GM23338 (cell line): ENCODE data around the gene USP50. TPM values are rescaled to one million over a fixed set of nuclear protein-coding genes. Genes with fewer than 3 reads are reported as not detected.

ENCODE experiments used
- ATAC-seq: fragments of 200-7000 bp; cut with Tn5 transposase; 3 replicates; pipeline ENCODE4 v1.9.1; 2020
- DNase-seq: peaks from one replicate; pipeline ENCODE4 v3.0.0-alpha.2; 2015; ENCODE audit warnings: low spot score
- H2AFZ ChIP-seq: fragments of 200-600 bp; sonication (generic); 2 replicates; pipeline ENCODE4 v1.8.0; 2016; ENCODE audit warnings: antibody characterized with exemption, mild to moderate bottlenecking, moderate library complexity
- H3F3A ChIP-seq: fragments of 200-600 bp; sonication (generic); replicated peaks from 2 replicates; pipeline ENCODE4 v1.8.0; 2017; ENCODE audit warnings: antibody characterized with exemption, mixed run types, low read depth
- H3K27ac ChIP-seq: fragments of 200-600 bp; sonication (generic); 2 replicates; pipeline ENCODE4 v1.6.1; 2016; ENCODE audit warnings: low read depth
- H3K27me3 ChIP-seq: fragments of 200-600 bp; sonication (generic); 2 replicates; pipeline ENCODE4 v1.8.0; 2016; ENCODE audit warnings: mild to moderate bottlenecking, mixed run types, moderate library complexity; ENCODE audit not compliant: insufficient read depth
- H3K36me3 ChIP-seq: fragments of 200-600 bp; sonication (generic); 2 replicates; pipeline ENCODE4 v1.8.0; 2016; ENCODE audit warnings: mild to moderate bottlenecking; ENCODE audit not compliant: insufficient read depth
- H3K4me1 ChIP-seq: fragments of 200-600 bp; sonication (generic); 2 replicates; pipeline ENCODE4 v1.8.0; 2016; ENCODE audit warnings: mild to moderate bottlenecking, moderate library complexity; ENCODE audit not compliant: insufficient read depth
- H3K4me2 ChIP-seq: fragments of 200-600 bp; sonication (generic); 2 replicates; pipeline ENCODE4 v1.7.1; 2017; ENCODE audit warnings: mixed run types
- H3K4me3 ChIP-seq: fragments of 200-600 bp; sonication (generic); 2 replicates; pipeline ENCODE4 v1.6.1; 2016; ENCODE audit warnings: mixed run types
- H3K79me2 ChIP-seq: fragments of 200-600 bp; sonication (generic); replicated peaks from 2 replicates; pipeline ENCODE4 v1.8.0; 2017; ENCODE audit warnings: mild to moderate bottlenecking; ENCODE audit not compliant: insufficient read depth
- H3K9me2 ChIP-seq: fragments of 200-600 bp; sonication (generic); 2 replicates; pipeline ENCODE4 v1.8.0; 2017; ENCODE audit not compliant: insufficient read depth
- H4K20me1 ChIP-seq: fragments of 200-600 bp; sonication (generic); replicated peaks from 2 replicates; pipeline ENCODE4 v1.8.0; 2017; ENCODE audit warnings: mild to moderate bottlenecking; ENCODE audit not compliant: insufficient read depth
- H3K27ac Mint-ChIP-seq: 2 replicates; pipeline ENCODE4 v1.8.0; 2020; ENCODE audit warnings: inconsistent platforms, mild to moderate bottlenecking, moderate library complexity, mixed read lengths
- H3K27me3 Mint-ChIP-seq: 3 replicates; pipeline ENCODE4 v1.8.0; 2022; ENCODE audit warnings: low read depth, mild to moderate bottlenecking, moderate library complexity, mixed read lengths, inconsistent platforms; ENCODE audit not compliant: insufficient read depth, poor library complexity
- H3K36me3 Mint-ChIP-seq: 3 replicates; pipeline ENCODE4 v1.8.0; 2021; ENCODE audit warnings: low read depth, mild to moderate bottlenecking, inconsistent platforms, moderate library complexity, mixed read lengths
- H3K4me1 Mint-ChIP-seq: 3 replicates; pipeline ENCODE4 v1.8.0; 2020; ENCODE audit warnings: mild to moderate bottlenecking, inconsistent platforms, mixed read lengths
- H3K4me3 Mint-ChIP-seq: 3 replicates; pipeline ENCODE4 v1.8.0; 2021; ENCODE audit warnings: moderate library complexity, mild to moderate bottlenecking, inconsistent platforms, mixed read lengths
- H3K9me3 Mint-ChIP-seq: 3 replicates; pipeline ENCODE4 v1.8.0; 2020; ENCODE audit warnings: moderate library complexity, mild to moderate bottlenecking, inconsistent platforms, mixed read lengths
- CREB1 ChIP-seq: fragments of 250-450 bp; sonication (Bioruptor Pico); IDR thresholded peaks from 2 replicates; pipeline ENCODE4 v1.5.0; 2020; ENCODE audit warnings: low read depth, mild to moderate bottlenecking, moderate library complexity
- CTCF ChIP-seq, 2 experiments: fragments of 200-600 bp in 1 of 2; sonication (generic) in 1 of 2; conservative IDR thresholded peaks; 2 replicates each; pipeline versions ENCODE4 v1.5.1 to v1.6.1; 2016 to 2017; ENCODE audit warnings: antibody characterized with exemption in 2 of 2, low read depth in 2 of 2, mild to moderate bottlenecking in 2 of 2, moderate library complexity in 1 of 2
- ETS1 ChIP-seq: IDR thresholded peaks from 2 replicates; pipeline ENCODE4 v1.6.1; 2016; ENCODE audit warnings: antibody characterized with exemption
- JUNB ChIP-seq: IDR thresholded peaks from one replicate; pipeline ENCODE4 v1.6.1; 2016; ENCODE audit warnings: antibody characterized with exemption; ENCODE audit not compliant: unreplicated experiment
- NANOG ChIP-seq: IDR thresholded peaks from 2 replicates; pipeline ENCODE4 v1.6.1; 2016; ENCODE audit warnings: antibody characterized with exemption, borderline replicate concordance
- POLR2AphosphoS5 ChIP-seq: IDR thresholded peaks from 2 replicates; pipeline ENCODE4 v1.6.1; 2016; ENCODE audit warnings: antibody characterized with exemption, low read depth
- ZNF331 ChIP-seq: fragments of 250-450 bp; sonication (Bioruptor Pico); IDR thresholded peaks from 2 replicates; pipeline ENCODE4 v1.5.0; 2020; ENCODE audit warnings: low read depth, mild to moderate bottlenecking, moderate library complexity
- ZNF462 ChIP-seq: fragments of 250-450 bp; sonication (Bioruptor Pico); IDR thresholded peaks from 2 replicates; pipeline ENCODE4 v1.5.0; 2020; ENCODE audit warnings: mild to moderate bottlenecking, moderate library complexity
- polyA plus RNA-seq: library from polyadenylated mRNA; unstranded; fragments of >200 nt; fragmentation: Nextera tagmentation; extraction: Ambion mirVana; gene quantifications from 2 replicates; pipeline ENCODE4 v1.2.1, GENCODE V29; 2016
- total RNA-seq: library from RNA; depleted of rRNA; stranded (reverse); fragments of >200 nt; shearing (Covaris generic); gene quantifications from 2 replicates; pipeline ENCODE4 v1.2.3, GENCODE V29; 2014

Gene USP50
- total and polyA plus RNA-seq, 2 experiments from 2014 or later: 6.3 TPM; not detected in 1

- no peak for TF ChIP-seq ZNF462 (CRISPR knock-in tag)
- TF ChIP-seq ETS1: no peak
- TF ChIP-seq JUNB: no peak
Observed at GRCh38 chr15:50563756-50564155, 17.3 kb upstream of the USP50 start (continued).

- no peaks in the 10 kb centered on the region; the same call in 1 of the 2 replicates for H3K79me2 ChIP-seq
- ATAC-seq (no peak), DNase-seq (no peak)
- peaks cover 4% of the 10 kb centered on the region for H4K20me1 ChIP-seq
- Mint-ChIP-seq H3K4me1 (no peaks in the 10 kb centered on the region), H3K27ac (no peak overlapping the region; the same call in 1 of the 2 replicates), H3K27me3 (no peaks in the 10 kb centered on the region), H3K36me3 (peaks cover 14% of the 10 kb centered on the region; the same call in 1 of the 3 replicates), H3K4me3 (no peak overlapping the region), H3K9me3 (no peaks in the 10 kb centered on the region)
- no peak overlapping the region for H3K4me3 ChIP-seq
- no peaks in the 10 kb centered on the region for H3K27me3 ChIP-seq
- H3F3A ChIP-seq: no peaks in the 10 kb centered on the region
- H3K4me1 ChIP-seq: no peaks in the 10 kb centered on the region
- H3K9me2 ChIP-seq: no peaks in the 10 kb centered on the region
- H3K36me3 ChIP-seq: peaks cover 19% of the 10 kb centered on the region
- no peak overlapping the region for H3K4me2 ChIP-seq
- TF ChIP-seq ETS1 (no peak), CTCF (conservative IDR thresholded peaks at IDR 0.05; ENCODE audit: low read depth in 2 of 2) (no peak), POLR2AphosphoS5 (no peak), ZNF331 (CRISPR knock-in tag) (no peak), CREB1 (CRISPR knock-in tag) (no peak), NANOG (no peak), JUNB (no peak)
- H2AFZ ChIP-seq: no peak overlapping the region
- H3K27ac ChIP-seq: no peak overlapping the region; the same call in 1 of the 2 replicates
Observed at GRCh38 chr15:50562735-50563640, 16.5 kb upstream of the USP50 start.
